ENCODE measurements around the gene KISS1R.

The KISS1R gene

GRCh38 chr19:925087-925525 lies 8.0 kb downstream of the KISS1R start:
- peak; percentile 84 for DNase-seq

DNA sequence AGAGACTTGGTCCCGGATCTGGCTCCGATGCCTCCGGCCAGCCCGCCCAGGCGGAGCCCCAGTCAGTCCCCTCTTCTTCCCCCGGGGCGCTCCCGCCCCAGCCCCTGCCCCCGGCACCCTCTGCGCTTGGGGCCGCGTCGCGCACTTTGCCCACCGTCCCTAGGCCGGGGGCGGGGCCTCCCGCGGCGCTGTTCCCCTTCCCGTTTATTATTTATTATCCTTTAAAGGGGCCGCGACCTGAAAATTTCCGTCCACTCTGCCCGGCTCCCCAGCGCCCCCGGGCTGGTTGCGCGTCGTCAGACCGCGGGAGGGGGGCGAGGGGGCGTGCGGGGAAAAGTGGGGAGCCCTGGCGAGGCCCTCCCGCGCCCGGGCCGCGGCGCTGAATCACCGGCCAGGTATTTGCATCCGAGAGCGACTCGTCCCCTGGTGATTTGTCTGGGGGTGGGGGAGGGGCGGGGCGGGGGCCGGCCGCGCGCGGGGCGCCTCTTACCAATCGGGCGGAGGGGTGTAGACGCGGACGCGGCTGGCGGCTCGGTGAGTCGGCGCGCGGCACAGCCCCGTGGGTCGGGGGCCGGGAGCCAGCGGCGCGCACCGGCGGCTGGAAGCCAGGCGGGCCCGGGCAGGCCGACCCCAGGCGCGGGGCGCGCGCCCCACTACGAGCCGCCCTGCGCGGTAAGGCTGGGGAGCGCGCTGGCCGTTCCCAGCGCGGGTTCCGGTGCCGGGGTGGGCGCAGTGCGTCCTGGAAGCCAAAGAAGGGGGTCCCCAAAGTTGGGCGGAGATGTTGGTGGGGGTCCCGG lies 8.6 kb downstream of the KISS1R start, which contains the start of gene ARID3A:
Gene ARID3A, plus strand, starts transcription at position 510 of the 797 bp plus-strand sequence. CDS start 3,494 bp downstream, outside the sequence.
- DNase-seq, result peak; percentile 84

- DNase-seq, result no peak
Observed at GRCh38 chr19:926323-926588, 9.1 kb downstream of the KISS1R start.

GRCh38 chr19:926589-927350 lies 9.6 kb downstream of the KISS1R start:
- peak; percentile 86 for DNase-seq

DNA sequence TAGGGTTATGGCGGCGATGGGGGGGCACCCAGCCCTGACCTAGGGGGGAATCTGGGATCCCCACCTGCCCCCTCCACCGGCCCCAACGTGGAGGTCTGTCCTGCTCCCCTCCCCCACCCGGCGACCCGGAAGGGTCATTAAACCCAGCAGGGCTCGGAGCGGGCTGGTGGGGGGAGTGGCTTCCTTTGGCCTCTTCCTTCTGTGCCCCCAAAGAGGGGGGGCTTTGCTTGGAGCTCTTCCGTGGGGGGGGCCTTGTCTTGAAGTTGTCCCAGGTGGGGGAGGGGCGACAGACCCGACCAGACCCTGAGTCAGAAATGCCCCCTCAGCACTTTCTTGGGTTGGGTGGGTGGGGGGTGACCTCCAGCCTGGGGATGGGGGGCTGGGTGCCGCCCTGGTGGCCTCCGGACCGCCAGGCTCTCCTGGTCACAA lies 10.2 kb downstream of the KISS1R start:
- DNase-seq, result no peak

GRCh38 chr19:927780-928401 lies 10.8 kb downstream of the KISS1R start:
- no peak for DNase-seq

DNA sequence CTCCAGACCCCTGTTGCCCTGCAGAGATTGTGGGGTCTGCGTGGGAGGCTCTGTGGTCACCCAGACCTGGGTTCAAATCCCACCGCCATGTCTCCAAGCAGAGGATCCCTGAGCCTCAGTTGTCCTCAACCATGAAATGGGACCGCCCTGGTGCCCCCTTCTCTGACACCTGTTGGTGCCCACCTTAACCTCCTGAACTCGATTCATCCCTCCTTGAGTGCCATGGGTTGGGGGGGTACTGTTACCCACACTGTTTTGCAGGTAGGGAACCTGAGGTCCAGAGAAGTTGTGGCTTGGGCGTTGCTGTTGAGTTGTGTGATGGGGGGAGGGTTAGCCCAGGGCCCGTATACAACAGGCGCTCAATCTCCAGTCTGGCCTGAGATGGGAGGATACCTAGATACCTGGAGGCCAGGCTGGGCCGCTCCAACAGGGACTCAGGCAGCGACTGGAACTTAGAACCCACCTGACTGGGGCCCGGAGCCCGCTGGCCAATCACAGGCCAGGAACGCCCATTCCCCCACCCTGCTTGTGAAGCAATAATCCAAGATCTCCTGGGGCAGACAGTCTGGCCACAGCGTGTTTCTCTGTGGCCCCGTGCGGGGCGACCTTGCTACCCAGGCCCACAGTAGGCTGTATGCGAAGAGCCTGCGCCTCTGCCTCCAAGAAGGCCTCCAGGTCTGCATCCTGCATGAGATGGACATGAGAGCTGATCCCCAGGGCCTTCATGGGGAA lies 11.5 kb downstream of the KISS1R start:
- DNase-seq, result peak; percentile 18

- no peak for DNase-seq
Observed at GRCh38 chr19:929203-929890, 12.2 kb downstream of the KISS1R start.

GRCh38 chr19:929891-930258 lies 12.7 kb downstream of the KISS1R start:
- no peak for DNase-seq

DNA sequence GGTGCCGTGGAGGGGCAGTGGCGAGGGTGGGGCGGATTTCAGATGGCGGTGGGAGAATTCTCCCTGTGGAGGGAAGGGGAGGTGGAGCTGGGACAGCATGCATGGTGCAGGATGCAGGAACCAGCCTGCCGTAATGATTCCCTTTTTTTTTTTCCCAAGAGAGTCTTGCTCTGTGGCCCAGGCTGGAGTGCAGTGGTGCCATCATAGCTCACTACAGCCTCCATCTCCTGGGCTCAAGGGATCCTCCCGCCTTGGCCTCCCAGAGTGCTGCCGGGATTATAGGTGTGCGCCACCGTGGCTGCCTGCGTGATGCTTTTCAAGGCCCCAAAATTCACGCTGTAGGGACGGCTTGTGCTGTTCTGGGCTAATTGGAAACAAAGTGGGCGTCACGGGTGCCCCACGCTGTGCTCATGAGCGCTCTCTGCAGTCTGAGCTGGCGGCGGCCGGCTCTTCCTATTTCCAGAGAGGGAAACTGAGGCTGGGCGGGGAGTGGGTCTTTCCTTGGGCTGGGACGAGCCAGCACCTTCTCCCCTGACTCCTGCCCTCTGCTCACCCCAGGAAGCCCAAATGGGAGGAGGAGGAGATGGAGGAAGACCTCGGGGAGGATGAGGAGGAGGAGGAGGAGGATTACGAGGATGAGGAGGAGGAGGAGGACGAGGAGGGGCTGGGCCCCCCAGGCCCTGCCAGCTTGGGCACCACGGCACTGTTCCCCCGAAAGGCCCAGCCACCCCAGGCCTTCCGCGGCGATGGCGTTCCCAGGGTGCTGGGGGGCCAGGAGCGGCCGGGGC lies 14.9 kb downstream of the KISS1R start:
- DNase-seq, result no peak

- peak; percentile 43 for DNase-seq
Observed at GRCh38 chr19:932648-933552, 15.8 kb downstream of the KISS1R start.

GRCh38 chr19:933553-933882 lies 16.4 kb downstream of the KISS1R start:
- no peak for DNase-seq

DNA sequence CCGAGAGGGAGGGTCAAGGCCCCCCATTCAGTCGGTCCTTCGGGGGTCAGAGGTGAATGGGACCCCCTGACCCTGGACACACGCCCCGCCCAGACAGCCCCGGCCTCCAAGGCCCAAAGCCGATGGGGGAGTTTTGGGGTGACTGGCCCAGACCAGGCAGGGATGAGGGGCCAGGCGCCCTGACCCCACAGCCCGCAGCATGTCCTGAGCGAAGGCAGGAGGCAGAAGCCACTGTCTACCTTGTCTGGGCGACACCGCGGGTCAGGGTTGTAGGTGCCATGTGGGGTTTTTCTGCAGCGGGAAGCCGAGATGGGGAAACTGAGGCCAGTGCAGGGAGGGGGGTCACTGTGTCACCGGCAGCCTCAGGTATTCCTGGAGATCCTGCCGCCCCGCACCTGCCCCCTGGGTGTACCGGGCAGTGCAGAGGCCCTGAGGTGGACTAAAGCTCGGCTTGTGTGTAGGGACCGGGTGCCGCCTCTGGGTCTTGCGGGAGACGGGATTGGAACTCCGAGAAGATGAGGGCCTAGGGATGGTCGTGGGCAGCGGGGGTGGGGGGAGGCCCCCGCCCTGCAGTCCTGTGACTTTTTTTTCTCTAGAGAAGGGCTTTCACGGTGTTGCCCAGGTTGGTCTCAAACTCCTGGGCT lies 17.2 kb downstream of the KISS1R start:
- no peak for DNase-seq

DNA sequence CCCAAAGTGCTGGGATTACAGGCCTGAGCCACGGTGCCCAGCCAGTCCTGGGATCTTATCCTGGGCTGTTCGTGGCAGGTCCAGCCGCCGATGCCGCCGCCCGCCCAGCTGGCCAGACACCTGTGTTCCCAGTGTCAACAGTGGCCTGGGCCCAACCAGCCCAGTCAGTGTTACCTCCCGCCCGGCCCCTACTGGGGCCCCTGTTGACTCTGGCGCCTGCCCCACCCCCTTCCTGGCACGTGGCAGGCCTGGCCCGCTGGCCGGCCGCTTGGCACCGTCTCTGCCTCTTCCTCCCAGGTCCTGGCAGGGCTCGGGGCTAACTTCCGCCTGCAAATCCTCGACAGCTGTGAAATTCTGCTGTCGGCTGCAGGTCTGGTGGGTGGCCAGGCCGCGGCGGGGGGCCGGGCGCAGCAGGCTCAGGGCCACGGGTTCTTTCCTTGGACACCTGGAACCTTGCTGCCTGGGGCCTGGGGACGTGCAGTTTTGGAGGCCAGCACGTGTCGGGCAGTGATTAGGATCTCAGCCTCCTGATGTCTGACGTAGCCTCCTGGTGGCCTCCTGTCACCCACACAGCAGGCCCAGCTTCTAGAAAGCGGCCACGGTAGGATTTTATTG lies 17.8 kb downstream of the KISS1R start:
- no peak for DNase-seq

- no peak for DNase-seq
Observed at GRCh38 chr19:936175-936546, 19.0 kb downstream of the KISS1R start.

GRCh38 chr19:937259-937694 lies 20.1 kb downstream of the KISS1R start:
- peak; percentile 88 for DNase-seq

GRCh38 chr19:938233-938923 lies 21.2 kb downstream of the KISS1R start:
- no peak for DNase-seq

DNA sequence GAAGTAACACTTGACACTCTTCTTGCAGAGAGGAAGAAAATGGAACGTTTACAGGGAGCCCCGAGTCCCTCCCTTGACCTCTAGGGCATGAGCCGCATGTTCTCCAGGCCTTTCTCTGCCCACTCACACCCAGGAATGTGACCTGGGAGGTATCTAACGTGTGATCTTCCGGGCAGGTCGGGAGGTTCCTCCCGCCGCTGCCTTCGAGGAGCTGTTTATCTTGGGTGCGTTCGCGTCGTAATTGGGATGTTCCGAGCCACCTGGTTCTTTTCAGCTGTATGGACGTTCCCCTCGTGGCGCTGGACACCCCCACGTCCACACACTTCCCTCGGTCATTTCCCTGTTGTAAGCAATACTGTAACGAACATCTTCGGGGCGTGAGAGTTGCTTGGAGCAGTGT lies 22.3 kb downstream of the KISS1R start:
- no peak for DNase-seq

DNA sequence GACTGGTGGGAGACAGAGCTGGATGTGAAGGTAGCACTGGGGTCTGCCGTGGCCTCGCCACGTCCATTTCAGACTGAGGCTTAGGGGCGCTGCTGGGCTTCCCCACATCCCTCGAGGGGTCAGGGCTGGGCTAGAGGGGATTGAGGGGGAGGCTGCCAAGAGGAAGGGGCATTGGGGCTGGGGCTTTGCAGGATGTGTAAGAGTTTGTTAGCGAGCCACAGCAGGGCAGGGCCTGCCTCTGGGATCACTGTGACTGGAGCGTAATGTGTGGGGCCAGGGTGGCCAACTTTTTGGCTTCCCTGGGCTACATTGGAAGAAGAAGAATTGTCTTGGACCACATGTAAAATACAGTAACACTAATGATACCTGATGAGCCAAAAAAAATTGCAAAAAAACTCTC lies 22.8 kb downstream of the KISS1R start:
- no peak for DNase-seq

All from MV-4-11 (cell line).